H9 (cell line): ENCODE measurements around the gene TSPAN9. TPM values are rescaled to one million over a fixed set of nuclear protein-coding genes. Genes with fewer than 3 reads are reported as not detected.

Experiments
- DNase-seq: peaks from one replicate; pipeline ENCODE4 v3.0.0-alpha.2; 2017
- H2AFZ ChIP-seq: one replicate; pipeline ENCODE4 v1.6.1; 2013; ENCODE audit warnings: mild to moderate bottlenecking, low read length, control low read depth, moderate library complexity
- H2AK5ac ChIP-seq: 2 replicates; pipeline ENCODE4 v1.6.1; 2013; ENCODE audit warnings: low read length, control low read depth, mixed read lengths; ENCODE audit not compliant: insufficient read length
- H2BK120ac ChIP-seq: one replicate; pipeline ENCODE4 v1.6.1; 2013; ENCODE audit warnings: low read depth, mild to moderate bottlenecking, low read length, control low read depth, inconsistent platforms; ENCODE audit not compliant: poor library complexity, severe bottlenecking
- H2BK12ac ChIP-seq: 2 replicates; pipeline ENCODE4 v1.6.1; 2013; ENCODE audit warnings: low read length, control low read depth, mixed read lengths, low read depth; ENCODE audit not compliant: insufficient read length
- H2BK15ac ChIP-seq: 2 replicates; pipeline ENCODE4 v1.6.1; 2013; ENCODE audit warnings: low read depth, low read length, control low read depth
- H2BK20ac ChIP-seq: one replicate; pipeline ENCODE4 v1.6.1; 2013; ENCODE audit warnings: low read depth, mild to moderate bottlenecking, low read length, control low read depth, inconsistent platforms; ENCODE audit not compliant: poor library complexity, severe bottlenecking
- H2BK5ac ChIP-seq: 2 replicates; pipeline ENCODE4 v1.6.1; 2013; ENCODE audit warnings: low read length, control low read depth, mixed read lengths; ENCODE audit not compliant: insufficient read length
- H3K14ac ChIP-seq: 2 replicates; pipeline ENCODE4 v1.6.1; 2013; ENCODE audit warnings: low read length, control low read depth; ENCODE audit not compliant: insufficient read depth
- H3K18ac ChIP-seq: 2 replicates; pipeline ENCODE4 v1.6.1; 2013; ENCODE audit warnings: low read depth, mild to moderate bottlenecking, mixed read lengths, low read length, control low read depth; ENCODE audit not compliant: insufficient read length
- H3K23ac ChIP-seq: 2 replicates; pipeline ENCODE4 v1.6.1; 2013; ENCODE audit warnings: low read length, control low read depth, mixed read lengths, low read depth; ENCODE audit not compliant: insufficient read length
- H3K23me2 ChIP-seq: 2 replicates; pipeline ENCODE4 v1.6.1; 2013; ENCODE audit warnings: low read depth, mild to moderate bottlenecking, mixed read lengths, low read length, control low read depth; ENCODE audit not compliant: insufficient read length, poor library complexity, severe bottlenecking
- H3K27ac ChIP-seq: 2 replicates; pipeline ENCODE4 v1.5.1; 2013; ENCODE audit warnings: low read length, control low read depth, mixed read lengths, low read depth; ENCODE audit not compliant: insufficient read length
- H3K27me3 ChIP-seq: 2 replicates; pipeline ENCODE4 v1.6.1; 2013; ENCODE audit warnings: low read length, control low read depth, inconsistent platforms; ENCODE audit not compliant: insufficient read depth
- H3K4ac ChIP-seq: 2 replicates; pipeline ENCODE4 v1.6.1; 2013; ENCODE audit warnings: low read depth, mild to moderate bottlenecking, control low read depth, inconsistent platforms, low read length, moderate library complexity
- H3K4me1 ChIP-seq: 2 replicates; pipeline ENCODE4 v1.6.1; 2013; ENCODE audit warnings: low read length, control low read depth, inconsistent platforms; ENCODE audit not compliant: insufficient read depth
- H3K4me2 ChIP-seq: 2 replicates; pipeline ENCODE4 v1.6.1; 2013; ENCODE audit warnings: low read length, control low read depth, mixed read lengths; ENCODE audit not compliant: insufficient read length, insufficient read depth
- H3K56ac ChIP-seq: 2 replicates; pipeline ENCODE4 v1.6.1; 2013; ENCODE audit warnings: low read depth, mild to moderate bottlenecking, mixed read lengths, low read length, control low read depth; ENCODE audit not compliant: insufficient read length
- H3K79me1 ChIP-seq: 2 replicates; pipeline ENCODE4 v1.6.1; 2013; ENCODE audit warnings: low read depth, mild to moderate bottlenecking, moderate library complexity, low read length, control low read depth, inconsistent platforms; ENCODE audit not compliant: insufficient read depth, poor library complexity, severe bottlenecking
- H3K79me2 ChIP-seq: 2 replicates; pipeline ENCODE4 v1.6.1; 2013; ENCODE audit warnings: low read length, control low read depth, inconsistent platforms; ENCODE audit not compliant: insufficient read depth
- H3K9ac ChIP-seq: 2 replicates; pipeline ENCODE4 v1.6.1; 2013; ENCODE audit warnings: low read length, control low read depth, mixed read lengths; ENCODE audit not compliant: insufficient read length; ENCODE audit errors: extremely low read depth
- H3K9me3 ChIP-seq: one replicate; pipeline ENCODE4 v1.6.1; 2013; ENCODE audit warnings: low read depth, low read length, inconsistent platforms; ENCODE audit not compliant: control insufficient read depth
- H3T11ph ChIP-seq: one replicate; pipeline ENCODE4 v1.6.1; 2013; ENCODE audit warnings: mild to moderate bottlenecking, low read length, control low read depth, inconsistent platforms
- H4K20me1 ChIP-seq: one replicate; pipeline ENCODE4 v1.6.1; 2013; ENCODE audit not compliant: control insufficient read depth, insufficient read length, insufficient read depth
- H4K5ac ChIP-seq: 2 replicates; pipeline ENCODE4 v1.6.1; 2013; ENCODE audit warnings: low read depth, mild to moderate bottlenecking, mixed read lengths, low read length, control low read depth; ENCODE audit not compliant: insufficient read length
- H4K8ac ChIP-seq: replicated peaks from 2 replicates; pipeline ENCODE4 v1.6.1; 2013; ENCODE audit warnings: low read length, control low read depth, mixed read lengths, low read depth; ENCODE audit not compliant: insufficient read length
- H4K91ac ChIP-seq: 2 replicates; pipeline ENCODE4 v1.6.1; 2013; ENCODE audit warnings: low read depth, mild to moderate bottlenecking, moderate library complexity, mixed read lengths, low read length, control low read depth; ENCODE audit not compliant: insufficient read length
- H3K27ac Mint-ChIP-seq, 3 experiments: 2 replicates in 2 of 3; 3 replicates in 1 of 3; pipeline ENCODE4 v1.8.0; 2020 to 2021; ENCODE audit warnings: mixed read lengths in 3 of 3, mild to moderate bottlenecking in 1 of 3, moderate library complexity in 1 of 3
- H3K27me3 Mint-ChIP-seq: 2 replicates; pipeline ENCODE4 v1.8.0; 2021; ENCODE audit warnings: low read depth, mild to moderate bottlenecking, moderate library complexity, mixed read lengths
- H3K36me3 Mint-ChIP-seq, 3 experiments: 2 replicates in 2 of 3; 3 replicates in 1 of 3; pipeline ENCODE4 v1.8.0; 2020 to 2021; ENCODE audit warnings: low read depth in 3 of 3, mixed read lengths in 3 of 3; ENCODE audit not compliant: insufficient read depth in 1 of 3
- H3K4me1 Mint-ChIP-seq, 2 experiments: 2 replicates each; pipeline ENCODE4 v1.8.0; 2020; ENCODE audit warnings: mixed read lengths in 2 of 2
- H3K4me3 Mint-ChIP-seq, 2 experiments: 2 replicates in 1 of 2; 3 replicates in 1 of 2; pipeline ENCODE4 v1.8.0; 2020 to 2021; ENCODE audit warnings: mild to moderate bottlenecking in 2 of 2, mixed read lengths in 2 of 2, moderate library complexity in 1 of 2
- H3K9me3 Mint-ChIP-seq, 2 experiments: 2 replicates in 1 of 2; 3 replicates in 1 of 2; pipeline ENCODE4 v1.8.0; 2020; ENCODE audit warnings: mild to moderate bottlenecking in 2 of 2, mixed read lengths in 2 of 2, moderate library complexity in 1 of 2
- WGBS: extraction: QIAGEN DNeasy Blood & Tissue Kit; methylation state at CpG from one replicate; pipeline ENCODE4 v1.1.7; 2013; ENCODE audit warnings: missing lambda C conversion rate, low lambda C conversion rate, mixed read lengths; ENCODE audit not compliant: insufficient read length; ENCODE audit errors: extremely low coverage; 5-methylcytosine and 5-hydroxymethylcytosine counted together
- total RNA-seq: library from RNA; stranded (reverse); gene quantifications from 2 replicates; pipeline ENCODE4 v1.2.1, GENCODE V29; 2021
- TF ChIP-seq, protein P1 (sequence below): fragments of 200-600 bp; sonication (generic); conservative IDR thresholded peaks from 3 replicates; pipeline ENCODE4 v1.8.0; 2021; ENCODE audit warnings: antibody characterized with exemption, mild to moderate bottlenecking

Gene TSPAN9
- total RNA-seq, 1 experiment from 2014 or later: 19.0 TPM

DNA sequence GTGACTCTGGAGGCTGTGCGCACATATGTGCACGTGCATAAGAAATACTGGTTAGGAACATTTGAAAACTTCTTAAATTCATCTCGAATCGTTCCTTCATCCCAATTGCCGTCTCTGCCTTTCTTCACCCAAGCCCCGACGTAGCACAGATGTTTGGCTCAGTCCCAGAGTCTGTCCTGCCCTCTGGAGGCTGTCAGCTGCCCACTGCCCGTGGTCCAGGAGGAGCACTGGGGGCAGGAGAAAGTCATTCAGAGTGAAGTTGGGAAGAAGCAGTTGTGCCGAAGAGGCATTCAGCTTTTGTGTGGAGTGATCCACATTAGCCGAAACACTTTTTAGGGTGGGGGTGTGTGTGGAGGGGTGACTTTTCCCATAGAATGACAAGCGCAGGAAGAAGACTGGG, 124.9 kb downstream of the TSPAN9 start:
- no peak for DNase-seq
- Histone ChIP-seq H4K91ac (no peak overlapping the region), H3K79me1 (no peaks in the 10 kb centered on the region), H2BK5ac (no peak overlapping the region), H2BK20ac (no peak overlapping the region), H2BK120ac (no peak overlapping the region), H3K56ac (no peak overlapping the region), H2AK5ac (no peak overlapping the region), H3K23me2 (peaks cover 14% of the 10 kb centered on the region), H3K4me1 (peaks cover 1% of the 10 kb centered on the region; the same call in 1 of the 2 replicates), H3T11ph (no peak overlapping the region), H3K79me2 (no peaks in the 10 kb centered on the region), H4K5ac (no peak overlapping the region), H3K27me3 (peaks cover 13% of the 10 kb centered on the region; the same call in 1 of the 2 replicates), H4K8ac (no peak overlapping the region), H2BK12ac (no peak overlapping the region), H4K20me1 (no peaks in the 10 kb centered on the region), H3K27ac (no peak overlapping the region), H2AFZ (no peak overlapping the region), H3K18ac (no peak overlapping the region), H3K4me2 (no peak overlapping the region), H3K14ac (no peak overlapping the region; the same call in 1 of the 2 replicates), H3K4ac (no peak overlapping the region), H2BK15ac (no peak overlapping the region), H3K23ac (no peak overlapping the region), H3K9me3 (no peaks in the 10 kb centered on the region), H3K9ac (no peak overlapping the region)
- no CpG with 5 or more reads among the region's 11 CpGs for WGBS
- H3K36me3 Mint-ChIP-seq: peaks cover 3 to 4% (median 3%) of the 10 kb centered on the region in 3 experiments; a peak in 3 of 7 replicates
- peaks cover 0 to 3% of the 10 kb centered on the region in 2 experiments; a peak in 1 of 5 replicates for H3K9me3 Mint-ChIP-seq
- TF ChIP-seq, protein P1, sequence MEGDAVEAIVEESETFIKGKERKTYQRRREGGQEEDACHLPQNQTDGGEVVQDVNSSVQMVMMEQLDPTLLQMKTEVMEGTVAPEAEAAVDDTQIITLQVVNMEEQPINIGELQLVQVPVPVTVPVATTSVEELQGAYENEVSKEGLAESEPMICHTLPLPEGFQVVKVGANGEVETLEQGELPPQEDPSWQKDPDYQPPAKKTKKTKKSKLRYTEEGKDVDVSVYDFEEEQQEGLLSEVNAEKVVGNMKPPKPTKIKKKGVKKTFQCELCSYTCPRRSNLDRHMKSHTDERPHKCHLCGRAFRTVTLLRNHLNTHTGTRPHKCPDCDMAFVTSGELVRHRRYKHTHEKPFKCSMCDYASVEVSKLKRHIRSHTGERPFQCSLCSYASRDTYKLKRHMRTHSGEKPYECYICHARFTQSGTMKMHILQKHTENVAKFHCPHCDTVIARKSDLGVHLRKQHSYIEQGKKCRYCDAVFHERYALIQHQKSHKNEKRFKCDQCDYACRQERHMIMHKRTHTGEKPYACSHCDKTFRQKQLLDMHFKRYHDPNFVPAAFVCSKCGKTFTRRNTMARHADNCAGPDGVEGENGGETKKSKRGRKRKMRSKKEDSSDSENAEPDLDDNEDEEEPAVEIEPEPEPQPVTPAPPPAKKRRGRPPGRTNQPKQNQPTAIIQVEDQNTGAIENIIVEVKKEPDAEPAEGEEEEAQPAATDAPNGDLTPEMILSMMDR: peak; percentile 22; the same call in 2 of the 3 replicates
- peaks cover 41 to 47% of the 10 kb centered on the region in 2 experiments for H3K4me1 Mint-ChIP-seq
- no peak overlapping the region for H3K27ac Mint-ChIP-seq
- peak overlapping the region in 1 of 2 experiments; percentile 82; a peak in 3 of 5 replicates for H3K4me3 Mint-ChIP-seq
- H3K27me3 Mint-ChIP-seq: peaks cover 42% of the 10 kb centered on the region
